ENCODE results near the gene ACTR2. TPM values are rescaled to one million over a fixed set of nuclear protein-coding genes. Genes with fewer than 3 reads are reported as not detected.

ACTR2 gene
- total and polyA plus RNA-seq, 9 of the 15 experiments (the other 6 are each of a cell fraction or from before 2014, with no cell fraction given): 47.3 to 239 (median 108) TPM

DNA sequence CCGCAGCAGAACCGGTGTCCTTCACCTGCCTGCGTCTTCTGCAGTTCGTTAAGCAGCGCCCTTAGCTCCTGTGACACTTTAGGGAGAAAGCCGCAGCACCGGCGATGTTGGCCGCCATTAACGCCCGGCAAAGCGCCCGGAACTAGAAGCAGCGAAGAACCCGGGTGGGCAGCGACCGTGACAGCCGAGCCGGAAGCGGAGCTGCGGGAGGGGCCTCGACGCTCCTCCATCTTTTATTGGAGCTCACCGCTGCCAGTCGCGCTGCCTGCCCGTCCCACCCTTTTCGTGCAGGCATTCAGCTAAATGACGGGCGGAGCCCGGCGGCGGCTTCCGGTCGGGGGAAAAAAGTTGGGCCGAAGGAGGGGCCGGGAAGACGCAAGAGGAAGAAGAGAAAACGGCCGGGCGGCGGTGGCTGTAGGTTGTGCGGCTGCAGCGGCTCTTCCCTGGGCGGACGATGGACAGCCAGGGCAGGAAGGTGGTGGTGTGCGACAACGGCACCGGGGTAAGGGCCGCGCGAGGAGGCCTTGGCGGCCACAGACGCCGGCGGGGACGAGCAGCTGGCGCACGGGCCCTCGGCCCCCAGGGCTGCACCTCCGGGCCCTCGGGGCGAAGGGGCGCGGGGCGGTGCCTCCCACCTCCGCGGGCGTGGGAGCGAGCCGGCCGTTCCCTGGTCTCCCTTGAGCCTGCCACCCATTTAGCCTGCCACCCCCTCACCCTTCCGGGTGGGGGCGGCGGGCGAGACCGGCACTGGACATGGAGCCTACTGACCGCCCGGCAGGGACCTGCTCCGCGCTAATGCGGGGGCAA is at the start of gene ACTR2 (continued):
- TF ChIP-seq REST (IDR thresholded peaks at IDR 0.05; ENCODE audit: borderline replicate concordance) (no peak), REST (CRISPR knock-in tag; IDR thresholded peaks at IDR 0.05; ENCODE audit: low read depth) (peak; percentile 57), GABPA (tag; conservative IDR thresholded peaks at IDR 0.05; ENCODE audit: low read depth) (peak; percentile 97), MED1 (CRISPR knock-in tag; IDR thresholded peaks at IDR 0.05; ENCODE audit: borderline replicate concordance) (no peak), U2AF1 (optimal IDR thresholded peaks at IDR 0.05; ENCODE audit: low read depth, low read length) (peak; percentile 52), POLR2AphosphoS5 (IDR thresholded peaks at IDR 0.05; ENCODE audit: control insufficient read depth, insufficient read depth, low read depth, low read length) (peak; percentile 84), TRIM24 (IDR thresholded peaks at IDR 0.05) (peak in 1 of 2 experiments; percentile 6; a peak in 1 of 4 replicates), SIN3A (IDR thresholded peaks at IDR 0.05; ENCODE audit: borderline replicate concordance in 2 of 2, control insufficient read depth in 1 of 2, low read depth in 2 of 2, low read length in 2 of 2) (peak; percentile 71 to 74; a peak in 2 of 4 replicates), VEZF1 (CRISPR knock-in tag; IDR thresholded peaks at IDR 0.05) (peak; percentile 83), NR2C2 (CRISPR knock-in tag; IDR thresholded peaks at IDR 0.05) (no peak; the same call in 1 of the 2 replicates), NR2C2 (tag; IDR thresholded peaks at IDR 0.05) (peak; percentile 97), MCM2 (IDR thresholded peaks at IDR 0.05; ENCODE audit: low read depth) (no peak), HOXB6 (CRISPR knock-in tag; IDR thresholded peaks at IDR 0.05; ENCODE audit: borderline replicate concordance) (no peak), ZNF175 (CRISPR knock-in tag; IDR thresholded peaks at IDR 0.05; ENCODE audit: low read depth) (no peak)
- TF ChIP-seq, protein P1, sequence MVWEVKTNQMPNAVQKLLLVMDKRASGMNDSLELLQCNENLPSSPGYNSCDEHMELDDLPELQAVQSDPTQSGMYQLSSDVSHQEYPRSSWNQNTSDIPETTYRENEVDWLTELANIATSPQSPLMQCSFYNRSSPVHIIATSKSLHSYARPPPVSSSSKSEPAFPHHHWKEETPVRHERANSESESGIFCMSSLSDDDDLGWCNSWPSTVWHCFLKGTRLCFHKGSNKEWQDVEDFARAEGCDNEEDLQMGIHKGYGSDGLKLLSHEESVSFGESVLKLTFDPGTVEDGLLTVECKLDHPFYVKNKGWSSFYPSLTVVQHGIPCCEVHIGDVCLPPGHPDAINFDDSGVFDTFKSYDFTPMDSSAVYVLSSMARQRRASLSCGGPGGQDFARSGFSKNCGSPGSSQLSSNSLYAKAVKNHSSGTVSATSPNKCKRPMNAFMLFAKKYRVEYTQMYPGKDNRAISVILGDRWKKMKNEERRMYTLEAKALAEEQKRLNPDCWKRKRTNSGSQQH (CRISPR knock-in tag; IDR thresholded peaks at IDR 0.05): no peak

Data from K562 (cell line).